ENCODE results near the gene EPB41L2. TPM values are rescaled to one million over a fixed set of nuclear protein-coding genes. Genes with fewer than 3 reads are reported as not detected.

The EPB41L2 gene
- total RNA-seq, 1 donor from 2014 or later = 9.1 TPM

DNA sequence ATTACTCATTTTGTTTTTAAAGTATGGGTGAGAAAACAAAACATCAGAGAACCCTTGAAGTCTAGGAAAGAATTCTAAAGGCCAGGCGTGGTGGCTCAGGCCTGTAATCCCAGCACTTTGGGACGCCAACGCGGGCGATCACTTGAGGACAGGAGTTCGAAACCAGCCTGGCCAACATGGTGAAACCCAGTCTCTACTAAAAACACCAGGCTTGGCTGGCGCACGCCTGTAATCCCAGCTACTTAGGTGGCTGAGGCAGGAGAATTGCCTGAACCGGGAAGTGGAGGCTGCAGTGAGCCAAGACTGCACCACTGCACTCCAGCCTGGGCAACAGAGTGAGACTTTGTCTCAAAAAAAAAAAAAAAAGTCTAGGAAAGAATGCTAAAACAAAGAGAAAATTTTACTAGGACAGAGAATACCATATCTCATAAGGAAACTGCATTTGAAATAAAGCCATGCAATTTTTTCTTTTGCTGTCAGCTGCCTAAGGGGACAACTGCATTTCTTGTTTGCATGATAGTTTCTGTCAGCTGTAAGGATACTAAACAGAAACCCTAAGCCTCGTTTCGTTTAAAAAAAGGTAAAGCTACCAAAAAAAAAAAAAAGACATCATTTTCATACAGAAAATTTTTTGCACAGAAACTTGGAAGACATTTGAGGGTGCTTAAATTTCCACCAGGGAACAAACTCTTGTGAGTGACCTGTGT is 203.7 kb downstream of the EPB41L2 start:
- no peak for ATAC-seq

DNA sequence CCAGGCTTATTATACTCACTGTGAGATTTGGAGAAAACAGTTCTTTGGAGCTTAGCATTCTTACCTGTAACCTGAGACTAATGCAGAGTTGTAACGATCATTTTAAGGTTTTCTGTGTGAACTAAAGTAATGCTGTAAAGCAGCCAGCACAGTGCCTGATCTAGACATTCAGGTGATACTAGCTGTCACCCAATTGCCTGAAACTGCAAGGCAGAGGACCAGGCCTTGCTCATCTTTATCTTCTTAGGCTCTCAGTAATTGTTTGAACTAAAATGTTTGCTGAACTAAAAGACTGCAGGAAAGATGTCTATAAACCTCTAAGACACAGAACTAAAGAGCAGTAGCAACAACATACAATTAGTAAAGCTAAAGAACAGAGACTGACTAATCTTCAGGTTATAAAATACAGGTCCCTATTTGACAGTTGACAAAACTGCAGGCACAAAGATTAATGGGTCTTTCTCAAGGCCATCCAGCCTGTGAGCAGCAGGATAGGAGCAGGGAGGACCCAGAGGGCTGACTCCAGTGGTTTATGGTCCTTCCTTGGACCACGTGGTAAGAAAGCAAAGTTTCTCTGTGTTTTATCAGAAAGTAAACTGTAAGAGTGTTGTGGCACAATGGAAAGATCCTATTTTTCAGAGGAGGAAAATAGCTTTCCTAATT is 204.4 kb downstream of the EPB41L2 start:
- ATAC-seq = no peak

DNA sequence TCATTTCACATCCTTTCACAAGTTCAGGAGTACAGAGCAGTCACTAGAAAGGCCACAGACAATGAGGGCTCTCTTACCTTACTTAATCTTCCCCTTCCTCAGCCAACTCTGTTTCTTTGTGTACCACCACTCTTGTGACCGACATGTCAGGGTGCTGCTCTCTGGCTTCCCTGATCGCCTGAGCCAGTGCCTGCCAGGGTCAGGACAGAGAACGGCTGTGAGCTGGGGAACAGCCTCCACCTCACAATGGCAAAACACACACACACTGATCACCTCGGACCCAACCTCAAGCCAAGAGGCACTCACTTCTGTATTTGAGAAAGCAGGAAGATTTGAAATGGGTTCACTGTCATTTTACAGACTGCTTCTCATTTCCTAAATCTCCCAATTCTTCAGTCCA is 205.0 kb downstream of the EPB41L2 start:
- ATAC-seq = no peak

DNA sequence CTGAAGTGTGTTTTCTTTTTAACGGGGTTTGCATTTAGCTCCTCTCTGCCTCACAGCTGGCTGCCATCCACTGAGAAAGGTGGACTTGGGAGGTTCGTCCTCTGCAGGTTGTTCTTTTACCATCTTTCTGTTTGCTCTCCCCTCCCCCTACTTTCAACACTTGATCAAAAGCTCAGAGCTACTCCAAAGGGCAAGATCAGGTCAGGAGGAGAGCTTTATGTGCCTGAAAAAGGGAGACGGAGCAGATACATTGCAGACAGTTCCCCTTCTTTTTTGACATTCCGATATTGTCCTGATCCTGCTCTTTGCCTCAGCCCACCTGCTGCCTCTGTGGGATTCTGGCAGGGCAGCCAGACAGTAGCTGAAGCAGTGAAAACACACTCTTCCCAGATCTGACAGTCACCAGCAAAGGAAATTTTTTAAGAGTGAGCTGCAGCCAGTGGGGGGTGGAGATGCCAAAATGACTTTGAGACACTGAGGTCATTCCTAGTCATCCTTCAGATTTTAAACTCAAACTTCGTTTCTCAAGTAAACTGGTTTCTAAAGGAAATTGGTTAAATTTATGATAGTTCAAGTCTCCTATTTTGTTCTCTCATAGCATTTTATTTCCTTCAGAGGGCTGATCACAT is 209.4 kb downstream of the EPB41L2 start:
- no peak for ATAC-seq

DNA sequence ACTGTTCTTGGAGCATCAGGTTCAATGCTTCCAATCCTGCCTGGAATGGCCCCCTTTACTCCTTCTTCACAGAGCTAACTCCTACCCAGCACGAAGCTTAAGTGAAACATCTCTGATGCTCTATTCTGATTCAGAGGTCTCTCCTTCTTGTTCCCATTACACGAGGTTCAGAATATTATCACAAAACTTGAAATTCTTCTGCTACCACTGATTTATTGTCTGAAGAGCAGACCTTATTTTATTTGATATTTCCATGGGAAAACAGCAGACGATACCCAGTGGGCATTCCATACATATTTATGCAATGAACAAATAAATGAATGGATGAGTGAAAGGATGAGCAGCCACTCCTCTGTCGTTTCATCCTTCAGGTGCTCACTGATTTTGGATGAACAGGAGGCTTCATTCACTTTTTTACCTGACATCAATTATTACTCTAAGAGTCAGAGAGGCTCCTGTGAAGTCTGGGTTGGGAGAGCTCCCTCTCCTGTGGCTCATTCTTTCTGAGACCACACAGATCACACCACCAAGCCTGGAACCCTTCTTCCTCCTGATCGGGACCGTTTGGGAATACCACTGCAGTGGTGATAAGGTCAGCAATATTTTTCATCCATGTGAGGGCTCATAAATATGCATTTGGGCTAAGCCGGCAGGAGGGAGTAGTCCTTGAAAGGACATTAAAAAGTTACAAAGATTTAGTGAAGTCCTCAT is 210.0 kb downstream of the EPB41L2 start:
- no peak for ATAC-seq

DNA sequence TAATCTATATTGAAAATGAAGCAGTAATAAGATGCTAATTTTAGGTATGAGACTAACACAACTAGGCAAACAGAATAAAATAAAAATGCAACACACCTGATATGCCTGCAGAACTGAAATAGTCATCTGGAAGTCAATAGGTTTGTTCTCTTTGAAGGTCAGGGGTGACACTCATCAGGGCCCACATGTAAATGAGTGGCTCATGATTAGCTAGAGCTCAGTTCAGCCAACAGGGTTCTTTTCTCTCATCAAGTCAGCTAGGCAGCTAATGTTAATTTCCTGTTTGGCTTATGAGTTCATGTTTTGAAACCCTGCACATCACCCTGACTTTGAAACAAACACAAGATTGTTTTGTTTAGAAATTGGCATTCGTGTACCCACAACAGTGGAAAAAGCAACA is 212.0 kb downstream of the EPB41L2 start:
- ATAC-seq = no peak

DNA sequence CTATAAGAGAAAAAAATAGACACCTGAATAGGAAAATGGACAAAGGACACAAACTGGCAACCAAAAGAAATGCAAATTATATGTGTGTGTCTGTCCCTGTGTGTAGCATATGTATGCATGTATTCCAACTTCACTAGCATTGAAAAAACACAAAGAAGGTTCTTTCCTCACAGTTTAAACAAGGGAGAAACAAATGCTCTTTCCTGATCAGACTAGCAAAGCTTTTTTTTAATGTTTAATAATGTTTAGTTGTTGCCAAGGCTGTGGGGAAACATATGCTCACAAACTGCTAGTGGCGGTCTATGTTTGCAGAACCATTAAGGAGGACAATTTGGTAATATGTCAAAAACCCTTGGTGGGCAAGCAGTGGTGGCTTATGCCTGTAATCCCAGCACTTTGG is 213.5 kb downstream of the EPB41L2 start:
- ATAC-seq = no peak

DNA sequence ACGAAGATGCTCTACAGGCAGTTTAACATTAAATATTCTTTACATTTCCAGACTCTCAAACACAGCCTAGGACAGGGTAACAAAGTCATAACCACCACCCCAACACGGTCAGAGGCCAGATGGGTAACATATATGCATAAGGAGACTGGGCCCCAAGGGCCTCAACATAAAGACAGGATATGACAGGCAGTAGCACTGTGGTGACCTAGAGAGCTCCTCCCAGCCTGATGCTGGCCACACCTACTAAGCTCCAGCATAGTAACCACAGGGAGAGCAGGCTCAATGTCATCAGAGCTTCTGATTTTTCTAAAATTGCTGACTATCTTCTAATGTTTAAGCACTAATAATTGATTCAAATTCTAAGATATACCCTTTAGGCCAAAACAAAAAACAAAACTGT is 214.1 kb downstream of the EPB41L2 start:
- peak; percentile 51 for ATAC-seq

DNA sequence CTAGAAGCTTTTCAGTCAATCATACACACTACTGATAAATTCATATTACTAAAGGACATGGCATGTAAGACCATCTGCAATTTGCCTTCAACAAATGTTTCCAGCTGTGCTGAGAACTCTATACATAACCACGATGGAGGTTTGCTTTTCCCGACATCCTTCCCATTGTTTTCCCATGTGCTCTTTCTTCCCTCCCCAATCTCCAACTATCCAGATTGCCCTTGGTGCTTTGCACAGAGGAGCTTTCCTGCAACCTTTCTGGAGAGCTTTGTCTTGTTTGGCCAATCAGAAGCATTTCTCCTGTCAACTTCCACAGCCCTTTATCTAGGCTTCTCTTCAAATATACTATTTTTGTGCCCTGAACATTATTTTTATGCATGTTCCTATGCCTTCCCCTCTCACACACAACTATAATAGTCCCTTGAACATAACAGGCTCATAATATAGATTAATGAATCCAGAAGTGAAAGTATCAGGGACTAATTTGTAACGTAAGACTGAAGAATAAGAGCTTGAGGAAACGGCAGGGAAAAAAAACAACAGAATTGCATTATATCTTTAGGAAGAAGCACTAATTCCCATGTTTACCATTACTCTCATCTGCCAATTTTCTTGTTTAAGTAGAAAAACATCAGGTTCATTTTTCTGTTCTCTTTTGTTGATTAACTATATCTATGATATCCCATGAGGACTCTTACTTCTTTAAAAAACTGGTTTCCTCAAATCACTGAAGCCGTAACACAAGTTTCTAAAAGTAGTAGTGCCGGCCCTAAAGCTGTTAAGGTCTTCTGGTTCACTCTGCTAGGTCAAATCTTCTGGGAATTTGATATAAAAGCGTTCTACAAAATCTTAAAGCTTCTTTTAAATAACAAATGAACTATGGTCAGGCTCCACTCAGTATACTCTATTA is 215.8 kb downstream of the EPB41L2 start:
- no peak for ATAC-seq

DNA sequence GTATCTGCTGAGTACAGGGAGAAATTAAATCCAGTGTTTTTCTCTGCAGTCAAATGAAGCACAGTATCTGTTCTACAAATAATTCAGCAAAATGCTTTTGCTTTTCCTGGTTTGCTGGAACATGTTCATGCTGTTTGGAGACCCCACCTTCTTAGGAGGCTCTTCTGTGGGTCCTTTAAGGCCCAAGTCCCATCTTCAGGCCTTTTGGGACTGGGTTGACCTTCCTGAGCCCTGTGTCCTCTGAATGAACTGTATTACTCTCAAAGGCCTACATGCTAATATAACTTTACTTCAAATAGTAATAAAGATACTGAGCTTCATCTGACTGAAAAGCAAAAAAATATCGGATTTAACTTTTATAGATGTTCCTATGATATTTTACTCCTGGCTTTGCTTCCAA is 216.5 kb downstream of the EPB41L2 start:
- no peak for ATAC-seq

DNA sequence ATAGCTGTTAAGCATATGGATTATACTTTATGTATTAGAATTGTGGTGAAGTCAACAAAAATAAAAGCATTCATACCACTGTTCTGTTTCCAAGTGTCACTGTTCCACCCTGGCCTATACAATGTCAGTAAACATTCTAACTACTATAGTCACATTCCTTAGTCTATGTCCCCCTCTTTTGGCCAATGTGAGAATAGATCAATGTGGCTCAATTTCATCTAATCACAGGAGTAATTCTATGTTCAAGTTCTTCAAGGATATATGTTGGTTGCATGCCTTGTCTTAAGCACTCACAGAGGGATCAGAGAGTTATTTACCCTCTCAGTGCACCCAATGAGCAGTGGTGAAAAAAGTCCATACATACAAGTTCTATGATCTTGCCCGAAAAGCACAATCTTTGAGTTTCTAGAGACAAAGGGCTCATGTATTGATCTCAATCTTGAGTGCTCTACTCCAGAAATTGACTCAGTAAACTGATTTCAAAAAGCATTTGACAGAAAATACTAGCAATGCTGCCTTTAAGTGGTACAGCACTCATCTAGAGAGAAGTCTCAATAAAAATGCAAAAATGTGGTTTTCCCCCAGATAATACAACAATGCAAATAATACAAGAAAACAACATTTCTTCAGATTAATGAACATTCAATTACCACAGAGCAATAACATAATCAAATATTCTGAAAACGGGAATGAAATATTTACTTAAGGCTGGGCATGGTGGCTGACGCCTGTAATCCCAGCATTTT is 219.3 kb downstream of the EPB41L2 start:
- peak; percentile 65 for ATAC-seq

DNA sequence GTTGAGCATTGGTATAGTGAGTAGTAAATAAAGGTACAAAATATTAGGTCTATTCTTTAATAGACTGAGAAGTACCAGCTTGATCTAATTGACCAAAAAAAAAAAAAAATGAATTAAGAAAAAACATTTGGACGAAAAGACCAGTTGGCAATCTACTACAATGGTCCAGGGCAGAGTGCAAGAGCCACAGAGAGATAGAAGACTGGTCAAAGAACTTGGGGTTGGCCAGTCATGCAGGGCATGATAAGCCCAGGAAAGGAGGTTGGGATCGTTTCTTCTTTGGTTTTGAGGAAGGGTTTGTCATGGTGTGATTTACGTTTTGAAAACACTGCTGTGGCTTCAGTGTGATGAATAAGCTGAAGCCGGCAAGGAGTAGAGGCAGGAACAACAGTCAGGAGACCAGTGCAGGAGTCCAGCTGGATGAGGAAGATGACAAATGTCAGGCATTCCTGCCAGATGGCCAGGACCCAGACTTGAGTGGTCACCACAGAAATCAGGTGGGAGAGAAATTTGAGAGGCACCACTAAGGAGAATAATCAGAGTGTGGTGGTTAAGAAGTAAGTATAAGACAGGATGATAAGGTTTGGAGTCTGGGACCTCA is 221.8 kb downstream of the EPB41L2 start:
- ATAC-seq = no peak

DNA sequence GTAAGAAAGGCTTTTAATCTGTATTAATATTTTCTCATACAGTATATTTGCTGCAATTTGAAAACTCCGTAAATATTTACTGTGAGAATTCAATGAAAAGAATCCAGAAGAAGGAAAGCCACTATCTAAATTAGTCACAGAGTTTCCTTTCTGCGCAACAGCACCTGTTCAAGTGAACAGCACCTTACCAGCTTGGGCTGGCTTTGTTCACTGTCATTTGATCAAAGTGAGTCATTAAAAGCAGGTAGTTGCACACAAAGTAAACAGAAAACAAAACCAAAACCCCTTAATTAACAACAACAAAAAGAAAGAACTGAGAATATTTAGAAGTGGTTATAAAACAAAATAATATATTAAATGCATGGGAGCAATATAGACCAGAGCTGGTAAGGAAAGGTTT is 223.0 kb downstream of the EPB41L2 start:
- ATAC-seq = no peak

DNA sequence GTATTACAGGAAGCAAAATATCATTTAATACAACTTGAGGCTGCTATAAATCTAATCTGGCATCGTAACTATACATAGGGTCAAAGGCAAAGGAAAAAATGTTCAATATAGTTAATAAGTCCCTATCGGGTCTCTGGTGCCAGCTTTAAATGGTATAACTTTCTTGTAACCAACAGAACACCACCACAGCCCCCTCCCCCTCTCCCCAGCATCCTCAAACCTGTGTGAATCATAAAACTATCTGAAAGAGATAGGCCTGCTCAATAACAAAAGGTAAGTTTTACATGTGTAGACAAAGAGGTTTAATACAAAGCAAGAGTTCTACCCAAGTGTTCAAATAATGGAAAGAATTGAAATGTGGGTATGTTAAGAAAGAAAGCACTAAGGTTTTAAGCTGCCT is 223.7 kb downstream of the EPB41L2 start:
- ATAC-seq = no peak

DNA sequence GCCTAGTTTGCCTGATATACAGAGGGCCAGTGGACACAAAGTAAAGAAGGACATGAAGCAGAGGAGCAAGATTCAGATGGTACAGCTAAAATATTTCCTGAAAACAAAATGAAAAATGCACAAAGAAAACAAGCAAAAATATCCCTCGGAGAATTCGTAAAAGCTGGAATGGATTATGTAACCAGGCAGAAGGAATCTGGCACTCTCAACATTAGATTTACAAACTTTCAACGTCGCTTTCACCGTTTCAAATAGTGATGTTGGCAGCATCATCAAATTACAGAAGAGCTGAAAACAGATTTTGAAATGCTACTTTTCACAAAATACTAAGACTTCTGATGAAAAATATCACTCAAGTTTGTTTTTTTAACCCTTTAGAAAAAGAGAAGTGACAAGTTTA is 224.1 kb downstream of the EPB41L2 start:
- ATAC-seq = no peak

DNA sequence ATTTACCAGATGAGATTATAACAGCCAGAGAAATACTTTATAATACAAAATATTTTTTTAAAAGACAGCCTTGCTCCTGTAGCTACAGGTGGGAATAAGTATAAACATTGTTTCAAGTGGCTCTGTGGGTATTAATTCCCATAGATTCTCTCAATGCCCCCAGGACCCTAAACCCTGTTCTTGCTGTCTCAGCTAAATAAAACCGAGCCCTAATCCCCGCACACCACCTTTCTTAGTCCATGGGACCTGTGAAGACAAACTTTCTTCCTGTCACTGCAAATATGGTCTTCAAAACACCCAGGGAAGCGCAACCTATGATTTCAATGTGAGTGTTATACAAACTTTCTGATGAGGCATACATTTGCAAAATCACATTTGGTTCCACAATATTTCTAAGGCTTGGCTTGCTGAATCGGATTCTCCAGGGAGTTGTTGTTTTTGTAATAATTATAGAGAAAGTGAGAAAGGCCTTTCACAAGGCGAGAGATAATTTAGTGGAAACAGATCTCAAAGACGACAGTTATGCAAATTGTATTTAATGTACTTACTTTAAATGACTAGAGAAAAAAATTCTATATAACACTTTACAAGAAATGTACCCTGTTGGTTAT is 224.7 kb downstream of the EPB41L2 start:
- ATAC-seq = no peak

DNA sequence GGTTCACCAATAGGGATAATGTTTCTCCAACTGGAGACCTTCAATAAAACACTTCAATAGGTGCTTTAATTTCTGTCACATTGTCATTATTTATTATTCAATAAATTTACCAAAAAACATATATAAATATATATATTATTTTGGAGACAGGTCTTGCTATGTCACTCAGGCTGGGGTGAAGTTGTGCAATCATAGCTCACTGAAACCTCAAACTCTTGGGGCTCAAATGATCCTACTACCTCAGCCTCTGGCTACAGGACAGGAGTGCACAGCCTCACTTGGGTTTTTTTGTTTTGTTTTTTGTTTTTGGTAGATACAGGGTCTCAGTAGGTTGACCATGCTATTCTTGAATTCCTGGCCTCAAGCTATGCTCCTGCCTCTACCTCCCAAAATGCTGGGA is 226.0 kb downstream of the EPB41L2 start:
- ATAC-seq = no peak

DNA sequence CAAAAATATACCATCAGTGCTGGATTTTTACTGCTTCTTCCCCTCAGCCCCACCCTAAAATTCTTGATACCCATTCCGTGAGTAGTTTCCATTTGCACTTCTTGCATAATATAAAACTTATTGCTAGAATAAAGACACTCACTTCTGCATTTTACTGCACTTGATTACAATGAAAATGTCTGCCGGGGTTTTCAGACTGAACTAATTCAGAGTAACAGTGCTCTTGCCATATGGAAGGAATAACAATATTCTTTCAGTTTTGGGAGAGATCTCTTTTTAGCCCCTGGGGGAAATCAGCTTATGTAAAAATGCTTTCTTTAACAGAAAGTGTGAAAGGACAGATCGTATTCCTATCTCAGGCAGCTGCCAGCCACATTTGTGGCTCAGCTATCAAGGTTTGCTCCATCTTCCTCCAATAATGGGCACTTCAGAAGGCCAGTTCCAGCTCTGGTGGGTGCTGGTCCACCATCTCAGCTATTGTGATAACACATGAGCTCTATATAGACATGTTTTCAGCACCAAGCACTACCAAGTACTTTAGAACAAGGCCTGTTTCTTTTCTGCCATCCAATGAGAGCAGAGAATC is 226.9 kb downstream of the EPB41L2 start:
- ATAC-seq = no peak

DNA sequence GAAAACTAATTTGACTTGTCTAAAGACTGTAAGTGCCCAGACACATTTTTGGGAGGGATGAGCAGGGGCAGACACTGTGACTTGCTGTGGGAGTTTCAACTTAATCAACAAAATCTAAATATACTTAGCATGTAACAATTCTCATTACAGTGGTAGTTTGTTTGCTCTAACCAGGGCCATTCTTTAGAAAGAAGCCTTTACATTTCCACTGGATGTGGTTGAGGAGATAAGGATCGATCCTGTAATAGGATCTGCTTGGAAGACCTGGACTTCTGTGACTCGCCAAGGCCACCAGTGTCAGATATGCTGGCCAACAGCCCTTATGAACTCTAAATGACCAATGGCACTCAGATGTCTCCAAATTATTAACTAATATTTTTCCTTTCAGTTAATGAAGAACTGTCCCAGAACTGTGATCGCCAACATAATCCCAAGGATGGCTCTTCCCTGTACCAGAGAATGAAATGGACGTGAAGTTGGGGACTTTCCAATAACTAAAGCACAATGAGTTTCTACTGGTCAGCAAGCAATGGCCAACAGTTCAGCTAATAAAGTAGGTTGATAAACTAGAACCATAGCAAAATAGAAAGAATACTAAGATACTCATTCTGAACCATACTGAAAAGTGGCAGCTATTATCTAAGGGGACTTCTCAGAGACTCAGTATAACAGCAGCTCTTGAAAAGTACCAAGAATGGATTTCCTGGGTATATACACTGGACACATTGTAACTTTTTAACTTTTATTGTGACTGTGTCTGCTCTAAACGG is 228.4 kb downstream of the EPB41L2 start:
- no peak for ATAC-seq

DNA sequence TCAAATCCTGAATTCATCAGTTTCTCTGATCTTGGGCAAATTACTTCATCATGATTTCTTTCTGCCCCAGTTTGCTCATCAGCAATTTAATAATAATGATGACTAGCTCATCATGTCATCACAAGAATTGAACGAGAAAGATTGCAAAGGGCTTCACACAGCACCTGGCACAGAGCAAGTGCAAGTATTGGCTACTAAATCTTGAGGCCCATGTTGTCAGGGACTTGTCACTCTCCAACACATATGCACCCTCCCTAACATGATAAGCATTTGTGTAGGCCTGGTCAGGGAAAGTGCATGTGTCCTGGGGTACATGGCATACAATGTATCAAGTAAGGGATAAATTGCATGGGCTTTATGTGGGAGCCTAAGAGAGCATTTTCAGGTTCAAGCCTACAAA is 229.5 kb downstream of the EPB41L2 start:
- no peak for ATAC-seq

Data from esophagus mucosa (tissue), 1 donor.